Measurements from ENCODE around the gene PALB2.

DNA sequence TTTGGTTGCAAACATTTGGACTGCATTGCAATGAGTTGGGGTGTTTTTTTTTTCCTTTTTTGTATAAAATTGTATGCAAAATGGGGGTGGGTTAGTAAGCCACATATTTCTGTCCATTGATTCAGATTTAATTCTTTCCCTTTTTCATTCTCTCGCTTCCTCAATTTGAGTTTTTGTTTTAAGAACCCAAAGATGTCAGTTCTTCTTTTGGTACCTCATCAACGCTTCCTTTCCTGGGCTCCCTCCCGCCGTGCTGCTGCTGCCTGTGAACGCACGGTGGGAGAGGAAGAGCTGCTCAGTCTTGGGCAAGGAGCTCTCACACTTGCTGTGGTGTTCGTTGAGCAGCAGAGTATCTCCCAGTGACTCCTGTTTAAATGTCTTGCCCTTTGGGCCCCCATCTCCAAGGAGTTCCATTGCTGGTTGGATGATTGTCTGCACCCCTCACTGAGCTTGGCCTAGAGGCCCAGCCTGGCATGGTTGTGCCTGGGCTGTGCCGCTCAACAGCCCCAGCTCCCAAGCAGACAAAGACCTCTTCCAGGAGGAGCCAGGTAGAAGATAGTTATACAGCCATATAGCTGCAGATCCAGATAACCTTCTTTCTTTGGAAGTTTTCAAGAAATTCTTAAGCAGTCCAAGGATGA is 70.0 kb downstream of the PALB2 start:
- TF ChIP-seq, protein P1, sequence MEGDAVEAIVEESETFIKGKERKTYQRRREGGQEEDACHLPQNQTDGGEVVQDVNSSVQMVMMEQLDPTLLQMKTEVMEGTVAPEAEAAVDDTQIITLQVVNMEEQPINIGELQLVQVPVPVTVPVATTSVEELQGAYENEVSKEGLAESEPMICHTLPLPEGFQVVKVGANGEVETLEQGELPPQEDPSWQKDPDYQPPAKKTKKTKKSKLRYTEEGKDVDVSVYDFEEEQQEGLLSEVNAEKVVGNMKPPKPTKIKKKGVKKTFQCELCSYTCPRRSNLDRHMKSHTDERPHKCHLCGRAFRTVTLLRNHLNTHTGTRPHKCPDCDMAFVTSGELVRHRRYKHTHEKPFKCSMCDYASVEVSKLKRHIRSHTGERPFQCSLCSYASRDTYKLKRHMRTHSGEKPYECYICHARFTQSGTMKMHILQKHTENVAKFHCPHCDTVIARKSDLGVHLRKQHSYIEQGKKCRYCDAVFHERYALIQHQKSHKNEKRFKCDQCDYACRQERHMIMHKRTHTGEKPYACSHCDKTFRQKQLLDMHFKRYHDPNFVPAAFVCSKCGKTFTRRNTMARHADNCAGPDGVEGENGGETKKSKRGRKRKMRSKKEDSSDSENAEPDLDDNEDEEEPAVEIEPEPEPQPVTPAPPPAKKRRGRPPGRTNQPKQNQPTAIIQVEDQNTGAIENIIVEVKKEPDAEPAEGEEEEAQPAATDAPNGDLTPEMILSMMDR (IDR thresholded peaks at IDR 0.05) = no peak
- TF ChIP-seq POLR2A (IDR thresholded peaks at IDR 0.05) = no peak

Data from breast epithelium (tissue), 3 donors.